Central memory CD4-positive, alpha-beta T cell (primary cell): ENCODE data around the gene SOX5.
"Not testable (repeated sequence)": the region's sequence is repeated elsewhere in the genome, so short reads cannot be mapped to it uniquely, and the experiment has no call there.

ENCODE experiments used
- DNase-seq: peaks from one replicate; pipeline ENCODE4 v3.0.0; 2022

Gene SOX5

DNA sequence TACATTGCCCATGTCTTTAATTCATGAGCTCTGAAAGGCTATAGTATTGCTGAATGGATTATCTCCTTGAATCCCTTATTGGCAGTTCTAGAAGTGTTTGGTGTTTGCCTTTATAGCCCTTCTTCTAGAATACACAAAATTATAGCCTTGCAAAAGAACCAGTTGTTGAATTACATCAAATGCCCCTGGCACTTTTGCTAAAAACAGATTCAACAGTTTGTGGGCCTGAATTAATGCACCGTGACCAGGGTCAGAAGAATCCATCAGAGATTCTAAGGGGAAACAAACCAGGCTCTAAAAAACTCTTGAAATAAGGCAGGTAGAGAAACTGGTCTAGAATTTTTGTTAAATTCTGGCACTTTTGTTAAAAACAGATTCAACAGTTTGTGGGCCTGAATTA, 197.8 kb downstream of the SOX5 start:
- DNase-seq = no peak

DNA sequence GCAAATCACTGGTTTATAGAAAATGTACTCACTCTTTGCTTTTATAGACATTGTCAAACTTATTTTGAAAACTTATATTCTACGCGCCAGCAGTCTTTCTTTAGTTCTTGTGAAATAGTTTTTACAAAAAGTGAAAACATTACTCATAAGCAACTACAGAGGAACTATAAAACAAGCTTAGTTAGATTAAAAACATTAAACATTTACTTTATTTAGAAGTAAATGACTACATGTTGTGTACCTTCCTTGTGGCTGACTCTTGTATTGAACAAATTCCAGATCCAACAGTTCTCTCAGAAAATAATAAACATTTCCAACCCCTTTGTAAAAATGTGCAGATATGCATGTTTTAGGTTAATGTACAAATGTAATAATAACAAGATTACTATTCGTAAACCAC, 198.5 kb downstream of the SOX5 start:
- DNase-seq = no peak

- DNase-seq = no peak
These were observed 204.8 kb downstream of the SOX5 start for GRCh38 chr12:23744696-23745095.

- DNase-seq = no peak
These were observed 206.9 kb downstream of the SOX5 start for GRCh38 chr12:23742574-23742973.

DNA sequence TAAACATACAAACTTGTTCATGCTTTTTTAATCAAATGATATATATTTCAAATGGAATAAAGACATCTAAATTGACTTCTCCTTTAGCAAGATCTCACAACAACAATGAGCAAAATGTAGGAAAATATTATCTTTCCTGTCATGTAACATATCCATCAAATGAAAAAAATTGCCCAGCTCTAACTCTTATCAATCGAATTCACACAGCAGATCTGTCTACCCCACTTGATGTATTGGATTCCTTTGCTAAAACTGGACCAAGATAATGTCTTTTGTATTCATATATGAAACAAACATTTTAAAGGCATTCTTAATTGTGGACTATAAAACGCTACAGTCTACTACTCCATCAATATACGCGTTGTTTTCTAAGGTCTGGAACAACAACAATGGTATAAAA, 218.0 kb downstream of the SOX5 start:
- no peak for DNase-seq

DNA sequence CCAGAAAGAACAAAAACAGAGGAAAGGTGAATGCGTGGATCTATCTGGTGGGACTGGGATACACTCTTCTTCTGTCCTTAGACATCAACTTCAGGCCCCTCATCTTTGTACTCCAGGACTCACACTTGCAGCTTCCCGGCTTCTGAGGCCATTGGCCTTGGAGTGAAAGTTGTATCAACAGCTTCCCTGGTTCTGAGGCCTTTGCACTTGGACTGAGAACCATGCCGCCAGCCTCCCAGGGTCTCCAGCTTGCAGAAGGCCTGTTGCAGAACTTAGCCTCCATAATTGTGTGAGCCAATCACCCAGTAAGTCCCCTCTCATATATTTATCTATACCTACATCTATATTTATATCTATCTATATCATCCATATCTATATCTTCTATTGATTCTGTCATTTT, 218.4 kb downstream of the SOX5 start:
- no peak for DNase-seq

DNA sequence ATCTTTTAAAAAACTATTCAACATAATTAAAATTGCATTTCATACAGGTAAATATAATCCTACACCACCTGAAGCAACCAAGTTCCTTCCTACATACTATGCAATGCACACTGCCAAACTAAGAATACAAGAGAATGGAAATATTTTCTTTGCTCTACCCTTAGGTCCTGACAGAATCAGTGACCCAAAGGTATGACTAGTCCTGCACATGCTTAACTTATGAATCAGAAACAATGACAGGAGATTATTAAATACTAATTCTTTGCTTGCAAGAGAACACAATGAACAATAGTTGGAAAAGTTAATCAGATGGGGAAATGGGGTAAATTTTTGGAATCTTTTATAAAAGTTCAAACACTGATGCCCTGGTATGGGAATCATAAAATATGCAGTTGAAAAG, 220.1 kb downstream of the SOX5 start:
- DNase-seq = no peak

- DNase-seq = no peak
These were observed 222.8 kb downstream of the SOX5 start for GRCh38 chr12:23726646-23727045.

- DNase-seq = no peak
These were observed 226.8 kb downstream of the SOX5 start for GRCh38 chr12:23722655-23723054.

DNA sequence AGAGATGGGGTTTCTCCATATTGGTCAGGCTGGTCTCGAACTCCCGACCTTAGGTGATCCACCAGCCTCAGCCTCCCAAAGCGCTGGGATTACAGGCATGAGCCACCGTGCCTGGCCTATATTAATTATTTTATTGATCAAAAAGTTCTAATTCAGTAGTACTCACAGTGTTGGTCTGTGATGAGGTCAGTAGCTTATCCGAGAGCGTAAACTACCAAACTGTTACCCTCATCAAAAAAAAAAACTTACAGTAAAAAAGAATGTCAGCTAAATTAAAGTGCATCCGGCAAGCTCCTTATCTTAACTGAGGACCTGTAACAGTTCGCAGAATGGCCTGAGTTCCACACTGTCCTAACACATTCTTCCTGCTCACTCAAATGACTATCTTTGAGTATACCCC, 228.2 kb downstream of the SOX5 start:
- DNase-seq = no peak

- DNase-seq = no peak
These were observed 230.0 kb downstream of the SOX5 start for GRCh38 chr12:23719493-23719892.

DNA sequence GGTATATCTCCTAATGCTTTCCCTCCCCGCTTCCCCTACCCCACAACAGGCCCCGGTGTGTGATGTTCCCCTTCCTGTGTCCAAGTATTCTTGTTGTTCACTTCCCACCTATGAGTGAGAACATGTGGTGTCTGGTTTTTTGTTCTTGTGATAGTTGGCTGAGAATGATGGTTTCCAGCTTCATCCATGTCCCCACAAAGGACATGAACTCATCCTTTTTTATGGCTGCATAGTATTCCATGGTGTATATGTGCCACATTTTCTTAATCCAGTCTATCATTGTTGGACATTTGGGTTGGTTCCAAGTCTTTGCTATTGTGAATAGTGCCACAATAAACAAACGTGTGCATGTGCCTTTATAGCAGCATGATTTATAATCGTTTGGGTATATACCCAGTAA, 239.1 kb downstream of the SOX5 start:
- not testable (repeated sequence) for DNase-seq

GRCh38 chr12:23708185-23708837, 241.2 kb downstream of the SOX5 start:
- DNase-seq = no peak

- no peak for DNase-seq
These were observed 242.2 kb downstream of the SOX5 start for GRCh38 chr12:23707270-23707669.

- DNase-seq = no peak
These were observed 244.2 kb downstream of the SOX5 start for GRCh38 chr12:23704992-23705943.

- DNase-seq = no peak
These were observed 246.4 kb downstream of the SOX5 start for GRCh38 chr12:23703051-23703450.

- no peak for DNase-seq
These were observed 250.4 kb downstream of the SOX5 start for GRCh38 chr12:23699031-23699430.

- DNase-seq = no peak
These were observed 254.6 kb downstream of the SOX5 start for GRCh38 chr12:23694920-23695319.

GRCh38 chr12:23694307-23694706, 255.2 kb downstream of the SOX5 start:
- DNase-seq = no peak

- DNase-seq = no peak
These were observed 261.5 kb downstream of the SOX5 start for GRCh38 chr12:23687947-23688346.

DNA sequence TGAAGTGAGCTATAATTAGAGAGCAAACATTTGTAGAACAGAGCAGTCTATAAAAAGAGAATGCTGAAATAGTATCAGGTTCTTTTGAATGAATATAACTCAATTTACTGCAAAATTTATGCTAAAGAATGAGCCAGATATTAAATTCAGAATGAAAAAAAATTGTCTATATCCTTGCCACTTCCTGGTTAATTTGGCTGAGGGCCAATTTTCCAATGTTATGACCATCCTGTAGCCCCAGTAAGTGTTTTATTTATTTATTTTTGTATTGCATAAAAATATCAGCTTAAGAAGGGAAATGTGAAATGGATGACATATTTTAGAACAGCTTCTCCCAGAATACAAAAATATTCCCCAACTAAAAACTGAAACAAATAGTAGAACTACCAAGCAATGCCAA, 263.4 kb downstream of the SOX5 start:
- no peak for DNase-seq

DNA sequence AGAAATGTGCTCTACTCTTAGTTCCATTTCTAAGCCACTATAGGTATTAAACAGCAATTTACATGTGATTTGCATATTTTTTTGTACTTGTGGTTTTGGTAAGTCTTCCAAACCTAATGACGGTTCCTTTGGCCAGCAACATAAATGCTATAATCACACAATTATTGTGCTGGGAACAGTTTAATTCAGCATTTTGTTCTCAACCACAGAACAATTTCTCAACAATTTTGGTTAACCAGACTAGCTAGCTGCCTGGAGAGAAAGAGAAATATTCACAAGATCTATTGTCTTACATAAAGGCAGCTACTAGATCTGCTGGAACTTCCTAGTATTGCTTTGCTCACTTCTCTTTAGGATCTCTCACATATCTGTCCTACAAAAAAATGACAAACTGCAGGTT, 265.3 kb downstream of the SOX5 start:
- DNase-seq = no peak

- DNase-seq = no peak
These were observed 268.2 kb downstream of the SOX5 start for GRCh38 chr12:23681237-23681636.

- DNase-seq = no peak
These were observed 275.4 kb downstream of the SOX5 start for GRCh38 chr12:23674064-23674463.
